GM12892 (cell line): ENCODE data around the gene SFR1.

ENCODE experiments used
- POLR2A ChIP-seq: IDR thresholded peaks from 2 replicates; pipeline ENCODE4 v1.6.1; 2011; ENCODE audit warnings: low read depth, low read length, control low read depth
- POLR2AphosphoS5 ChIP-seq: IDR thresholded peaks from 2 replicates; pipeline ENCODE4 v1.6.1; 2011; ENCODE audit warnings: low read depth, low read length, control low read depth

- TF ChIP-seq POLR2A, result no peak
- TF ChIP-seq POLR2AphosphoS5, result no peak
Measured at GRCh38 chr10:104150139-104150538, 28.2 kb downstream of the SFR1 start.
